ENCODE data around the gene PPP6R3. TPM values are rescaled to one million over a fixed set of nuclear protein-coding genes. Genes with fewer than 3 reads are reported as not detected.

PPP6R3 gene
- total and polyA plus RNA-seq, 2 of the 13 experiments (the other 11 are each of a cell fraction or from before 2014, with no cell fraction given), result 41.2 to 83.4 TPM

- no peak for FAIRE-seq
- H3K9me3 ChIP-seq (ENCODE audit: low read length), result no peaks in the 10 kb centered on the region
These were observed 110.1 kb downstream of the PPP6R3 start for GRCh38 chr11:68570691-68571090.

GRCh38 chr11:68574308-68574707, 113.8 kb downstream of the PPP6R3 start:
- in situ Hi-C loops (cut with HindIII; ENCODE audit: extremely low pct_ligation_motif_present, low pct_unique_long_range_greater_than_20kb) (no loop called here), intact Hi-C loops (cut with micrococcal nuclease; ENCODE audit: unreplicated experiment) (no loop called here)
- no peak for FAIRE-seq
- H2AFZ ChIP-seq (ENCODE audit: low read length), result no peak overlapping the region
- BruUV-seq (replicated peaks), result no TSS peak
- ATAC-seq, result no peak
- TF ChIP-seq ZNF777 (CRISPR knock-in tag; IDR thresholded peaks at IDR 0.05), result no peak
- no peak for TF ChIP-seq ZNF275 (CRISPR knock-in tag; IDR thresholded peaks at IDR 0.05; ENCODE audit: borderline replicate concordance)
- TF ChIP-seq NFKBIZ (CRISPR knock-in tag; IDR thresholded peaks at IDR 0.05), result no peak
- TF ChIP-seq AKNA (CRISPR knock-in tag; IDR thresholded peaks at IDR 0.05; ENCODE audit: borderline replicate concordance), result no peak
- TF ChIP-seq ZNF12 (CRISPR knock-in tag; IDR thresholded peaks at IDR 0.05), result no peak
- H3K9me3 ChIP-seq (ENCODE audit: low read length), result no peaks in the 10 kb centered on the region
- H3K9ac ChIP-seq (ENCODE audit: insufficient read depth, low read depth, low read length), result no peak overlapping the region
- H3K36me3 ChIP-seq (replicated peaks in 1 of 2; ENCODE audit: control insufficient read depth in 1 of 2, insufficient read depth in 2 of 2, low read length in 2 of 2), result peaks cover 40 to 90% of the 10 kb centered on the region in 2 experiments
- H4K20me1 ChIP-seq (ENCODE audit: insufficient read depth, low read length), result no peaks in the 10 kb centered on the region
- H3K79me2 ChIP-seq (ENCODE audit: insufficient read depth, low read length), result peaks cover 2% of the 10 kb centered on the region
- H3K27me3 ChIP-seq (ENCODE audit: control insufficient read depth in 1 of 2, insufficient read depth in 2 of 2, low read length in 2 of 2), result no peaks in the 10 kb centered on the region
- CTCF ChIA-PET (ENCODE audit: low intra/inter-chr PET ratio, low total read pairs), result no interaction called here
- H3K4me3 ChIP-seq (replicated peaks in 1 of 3; ENCODE audit: insufficient read depth in 1 of 3, low read depth in 2 of 3, low read length in 3 of 3), result no peak overlapping the region
- POLR2A ChIA-PET, result no interaction called here
- H3K4me2 ChIP-seq (ENCODE audit: low read depth, low read length), result no peak overlapping the region
- WGBS (ENCODE audit: low lambda C conversion rate), result 100% methylated on average over 1 of the region's 1 CpG
- H3K4me1 ChIP-seq (ENCODE audit: insufficient read depth, low read length), result no peaks in the 10 kb centered on the region
- H3K27ac ChIP-seq (ENCODE audit: extremely low read length, insufficient read depth, low read length), result no peak overlapping the region
- DNase-seq (ENCODE audit: low spot score), result no peak

More at GRCh38 chr11:68570691-68571090, 110.1 kb downstream of the PPP6R3 start:
- DNase-seq (ENCODE audit: low spot score) (no peak), ATAC-seq (no peak)
- Histone ChIP-seq H3K36me3 (replicated peaks in 1 of 2; ENCODE audit: control insufficient read depth in 1 of 2, insufficient read depth in 2 of 2, low read length in 2 of 2) (peaks cover 34 to 80% of the 10 kb centered on the region in 2 experiments), H3K4me2 (ENCODE audit: low read depth, low read length) (no peak overlapping the region), H3K4me3 (replicated peaks in 1 of 3; ENCODE audit: insufficient read depth in 1 of 3, low read depth in 2 of 3, low read length in 3 of 3) (no peak overlapping the region), H2AFZ (ENCODE audit: low read length) (no peak overlapping the region), H3K27me3 (ENCODE audit: control insufficient read depth in 1 of 2, insufficient read depth in 2 of 2, low read length in 2 of 2) (no peaks in the 10 kb centered on the region), H3K27ac (ENCODE audit: extremely low read length, insufficient read depth, low read length) (no peak overlapping the region), H3K4me1 (ENCODE audit: insufficient read depth, low read length) (no peaks in the 10 kb centered on the region), H4K20me1 (ENCODE audit: insufficient read depth, low read length) (0 out of 2 replicates have a peak, but pooled peaks cover 3% of the 10 kb centered on the region), H3K79me2 (ENCODE audit: insufficient read depth, low read length) (peaks cover 2% of the 10 kb centered on the region), H3K9ac (ENCODE audit: insufficient read depth, low read depth, low read length) (no peak overlapping the region)
- intact Hi-C loops (cut with micrococcal nuclease; ENCODE audit: unreplicated experiment), result no loop called here
- POLR2A ChIA-PET, result no interaction called here
- WGBS (ENCODE audit: low lambda C conversion rate), result 100% methylated on average over 1 of the region's 1 CpG
- TF ChIP-seq NFKBIZ (CRISPR knock-in tag; IDR thresholded peaks at IDR 0.05), result no peak
- TF ChIP-seq RFXANK (CRISPR knock-in tag; IDR thresholded peaks at IDR 0.05), result no peak
- TF ChIP-seq SOX13 (IDR thresholded peaks at IDR 0.05), result no peak
- TF ChIP-seq SOX13 (CRISPR knock-in tag; conservative IDR thresholded peaks at IDR 0.05 in 1 of 2, IDR thresholded peaks at IDR 0.05 in 1 of 2), result no peak
- CTCF ChIA-PET (ENCODE audit: low intra/inter-chr PET ratio, low total read pairs), result no interaction called here
- no TSS peak for BruUV-seq (replicated peaks)
- in situ Hi-C loops (cut with HindIII; ENCODE audit: extremely low pct_ligation_motif_present, low pct_unique_long_range_greater_than_20kb), result no loop called here
